ENCODE measurements around the gene ASTN2. TPM values are rescaled to one million over a fixed set of nuclear protein-coding genes. Genes with fewer than 3 reads are reported as not detected.

Gene ASTN2
- total RNA-seq, 1 donor = 3.1 TPM

DNA sequence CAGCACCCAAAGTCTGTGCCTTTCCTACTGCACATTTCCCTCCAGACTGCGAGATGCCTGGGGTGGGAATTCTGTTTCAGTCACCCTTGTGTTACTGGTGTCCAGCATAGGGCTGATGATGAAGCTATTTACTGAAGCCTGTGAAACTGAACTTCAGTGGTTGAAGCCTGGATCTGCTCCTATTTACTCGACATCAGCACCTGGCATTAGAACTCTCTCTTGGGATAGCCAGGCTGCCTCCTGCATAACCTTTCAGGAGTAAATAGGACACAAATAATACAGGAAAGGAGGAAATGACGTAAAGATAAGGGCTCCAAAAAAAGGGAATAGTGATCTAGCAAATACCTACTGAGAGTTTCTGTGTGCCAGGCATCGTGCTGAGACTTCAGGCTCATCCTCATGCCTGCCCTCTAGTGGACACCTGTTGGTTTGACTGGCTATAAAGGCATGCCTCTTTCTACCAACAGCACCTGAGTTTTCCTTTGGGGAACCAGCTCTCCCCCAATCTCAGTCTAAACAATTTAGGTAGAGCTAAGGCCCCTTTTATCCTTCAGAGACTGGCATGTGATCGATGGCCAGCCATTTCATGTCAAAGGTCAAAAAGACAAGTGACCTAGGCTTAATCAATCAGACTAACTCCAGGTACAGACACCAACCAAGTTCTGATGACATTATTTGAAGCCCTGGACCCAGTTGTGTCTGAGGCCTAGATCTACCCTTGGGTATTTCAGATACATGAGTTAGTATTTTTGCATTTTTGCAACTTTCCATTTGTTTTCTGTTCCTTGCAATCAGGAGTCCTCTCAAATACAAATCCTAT lies 919.8 kb downstream of the ASTN2 start:
- Histone ChIP-seq H3K27me3 (ENCODE audit: insufficient read depth, low read length) (no peaks in the 10 kb centered on the region), H3K4me1 (ENCODE audit: insufficient read depth, low read length) (no peaks in the 10 kb centered on the region), H3K4me3 (ENCODE audit: low read length) (no peak overlapping the region), H3K9me3 (ENCODE audit: low read depth, low read length) (no peaks in the 10 kb centered on the region)

DNA sequence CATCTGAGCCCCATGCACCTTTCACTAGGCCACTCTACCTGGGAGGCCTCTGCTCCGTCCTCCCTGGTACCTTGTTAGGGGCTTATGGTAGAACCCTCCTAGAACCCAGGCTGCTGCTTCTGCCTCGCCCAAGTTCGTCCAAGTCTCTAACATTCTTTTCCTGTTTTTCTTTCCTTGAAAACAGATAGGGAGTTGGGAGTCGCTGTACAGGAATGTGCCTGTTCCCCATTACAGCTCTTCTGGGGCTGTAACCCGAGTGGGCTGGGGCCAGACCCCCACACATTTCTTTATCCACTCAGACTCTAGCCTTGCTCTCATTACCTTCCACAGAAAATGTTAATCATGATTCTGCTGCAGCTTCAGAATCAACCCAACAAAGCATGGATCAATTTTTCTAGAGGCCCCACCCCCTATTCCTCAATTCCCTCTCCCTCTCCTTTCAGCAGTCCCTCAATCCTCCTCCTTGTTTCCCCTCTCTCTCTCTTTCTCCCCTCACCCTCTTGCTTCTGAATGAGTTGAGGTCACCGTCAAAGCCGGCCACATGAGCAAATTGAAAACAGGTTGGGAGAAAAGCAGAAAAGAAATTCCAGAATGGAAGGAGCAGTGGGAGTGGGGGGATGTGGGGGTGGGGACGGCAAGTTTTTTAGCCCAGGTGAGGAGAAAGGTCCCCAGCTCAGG lies 921.5 kb downstream of the ASTN2 start:
- no peaks in the 10 kb centered on the region for H3K4me1 ChIP-seq (ENCODE audit: insufficient read depth, low read length)
- no peak overlapping the region for H3K4me3 ChIP-seq (ENCODE audit: low read length)
- H3K9me3 ChIP-seq (ENCODE audit: low read depth, low read length) = no peaks in the 10 kb centered on the region
- H3K27me3 ChIP-seq (ENCODE audit: insufficient read depth, low read length) = no peaks in the 10 kb centered on the region

DNA sequence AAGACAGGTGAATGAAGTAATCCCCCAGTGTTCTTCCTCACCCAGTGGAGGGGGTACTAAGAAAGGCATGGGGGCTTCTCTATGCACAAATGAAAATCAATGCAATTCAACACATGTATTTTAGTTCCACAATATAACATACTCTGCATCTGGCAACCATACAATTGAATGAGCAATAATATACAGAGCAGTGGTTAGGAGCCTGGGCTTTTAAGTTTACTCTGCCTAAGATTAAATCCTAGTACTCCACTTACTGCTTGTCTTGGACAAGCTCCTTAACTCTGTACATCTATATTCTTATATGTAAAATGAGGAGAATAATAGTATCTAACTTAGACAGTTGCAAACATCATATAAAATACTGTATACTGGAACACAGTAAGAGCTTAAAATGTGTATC lies 923.2 kb downstream of the ASTN2 start:
- no peaks in the 10 kb centered on the region for H3K9me3 ChIP-seq (ENCODE audit: low read depth, low read length)
- no peaks in the 10 kb centered on the region for H3K4me1 ChIP-seq (ENCODE audit: insufficient read depth, low read length)
- no peak overlapping the region for H3K4me3 ChIP-seq (ENCODE audit: low read length)
- H3K27me3 ChIP-seq (ENCODE audit: insufficient read depth, low read length) = no peaks in the 10 kb centered on the region

DNA sequence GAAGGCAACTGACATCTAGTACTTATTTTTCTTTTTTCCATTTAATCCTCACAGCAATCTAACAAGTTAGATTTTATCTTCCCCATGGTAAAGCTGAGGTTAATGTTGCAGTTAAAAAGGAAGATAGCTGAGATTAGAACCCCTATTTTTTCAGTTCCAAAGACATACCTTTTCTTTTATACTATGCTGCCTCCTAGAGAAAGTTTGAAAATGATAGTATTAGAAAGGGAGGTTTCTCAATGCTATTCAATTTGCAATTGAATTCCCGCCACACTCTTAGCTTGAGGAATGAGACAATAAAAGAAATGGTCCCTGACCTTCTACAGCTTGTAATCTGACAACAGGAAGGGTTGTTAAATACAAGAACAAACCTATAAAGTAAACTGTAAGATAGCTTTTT lies 923.6 kb downstream of the ASTN2 start:
- Histone ChIP-seq H3K4me3 (ENCODE audit: low read length) (no peak overlapping the region), H3K27me3 (ENCODE audit: insufficient read depth, low read length) (no peaks in the 10 kb centered on the region), H3K4me1 (ENCODE audit: insufficient read depth, low read length) (no peaks in the 10 kb centered on the region), H3K9me3 (ENCODE audit: low read depth, low read length) (no peaks in the 10 kb centered on the region)

DNA sequence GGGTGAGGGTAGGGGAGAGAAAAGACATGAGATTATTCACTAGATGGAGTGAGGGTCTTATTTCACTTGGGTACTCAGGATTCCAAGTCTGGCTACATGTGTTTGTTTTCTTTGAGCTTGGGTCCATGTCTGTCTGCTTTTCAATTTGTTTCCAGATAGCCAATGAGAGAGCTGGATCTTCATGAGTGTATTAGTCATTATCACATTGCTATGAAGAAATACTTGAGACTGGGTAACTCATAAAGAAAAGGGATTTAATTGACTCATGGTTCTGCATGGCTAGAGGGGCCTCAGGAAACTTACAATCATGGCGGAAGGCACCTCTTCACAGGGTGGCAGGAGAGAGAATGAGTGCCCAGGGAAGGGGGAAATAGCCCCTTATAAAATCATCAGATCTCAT lies 924.5 kb downstream of the ASTN2 start:
- Histone ChIP-seq H3K4me3 (ENCODE audit: low read length) (no peak overlapping the region), H3K27me3 (ENCODE audit: insufficient read depth, low read length) (no peaks in the 10 kb centered on the region), H3K9me3 (ENCODE audit: low read depth, low read length) (no peaks in the 10 kb centered on the region)

DNA sequence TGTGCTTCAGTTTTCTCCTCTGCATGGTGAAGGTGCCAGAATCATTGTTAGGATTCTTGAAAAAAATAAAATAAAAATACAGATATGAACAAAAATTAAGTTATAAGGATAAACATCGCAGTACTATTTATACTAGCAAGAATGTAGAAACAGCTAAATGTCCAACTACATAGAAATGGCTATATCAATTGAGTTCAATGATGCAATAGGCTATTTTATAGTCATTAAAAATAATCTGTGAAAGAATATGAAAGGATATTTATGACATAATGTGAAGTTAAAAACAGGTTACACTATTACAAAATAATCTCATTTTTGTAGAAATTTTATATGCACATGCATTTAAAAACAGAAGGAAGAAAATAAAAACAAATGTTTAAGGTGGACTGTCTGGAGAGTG lies 926.5 kb downstream of the ASTN2 start:
- no peak overlapping the region for H3K4me3 ChIP-seq (ENCODE audit: low read length)
- no peaks in the 10 kb centered on the region for H3K4me1 ChIP-seq (ENCODE audit: insufficient read depth, low read length)
- H3K9me3 ChIP-seq (ENCODE audit: low read depth, low read length) = no peaks in the 10 kb centered on the region
- no peaks in the 10 kb centered on the region for H3K27me3 ChIP-seq (ENCODE audit: insufficient read depth, low read length)

More for the DNA sequence above, 924.5 kb downstream of the ASTN2 start:
- H3K4me1 ChIP-seq (ENCODE audit: insufficient read depth, low read length) = no peaks in the 10 kb centered on the region

DNA sequence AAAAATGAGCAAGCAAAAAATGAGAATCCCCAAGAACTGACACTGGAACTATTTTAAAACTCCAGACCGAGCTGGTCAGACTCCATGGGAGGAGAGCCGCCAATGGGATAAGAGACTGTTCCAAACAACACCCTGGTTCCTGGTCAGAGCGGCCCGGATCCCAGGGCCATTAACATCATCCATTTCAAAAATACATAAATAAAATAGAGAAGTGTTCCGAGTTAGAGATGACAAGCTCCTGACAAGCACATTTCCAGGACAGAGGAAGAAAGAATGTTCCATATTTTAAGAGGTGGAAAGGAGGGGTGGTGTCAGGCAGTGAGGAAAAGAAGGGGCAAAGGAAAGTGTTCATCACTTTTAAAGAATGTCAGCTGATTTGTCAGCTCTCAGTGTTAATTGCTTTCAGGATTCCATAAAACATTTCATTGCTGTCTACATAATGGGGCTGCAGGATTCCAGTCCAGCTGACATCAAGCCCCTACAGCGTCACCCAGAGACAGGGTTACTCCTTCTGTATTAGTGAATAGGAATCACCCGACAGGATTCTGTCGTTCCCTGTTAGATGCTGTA lies 930.3 kb downstream of the ASTN2 start:
- Histone ChIP-seq H3K4me1 (ENCODE audit: insufficient read depth, low read length) (no peaks in the 10 kb centered on the region), H3K4me3 (ENCODE audit: low read length) (no peak overlapping the region), H3K9me3 (ENCODE audit: low read depth, low read length) (no peaks in the 10 kb centered on the region), H3K27me3 (ENCODE audit: insufficient read depth, low read length) (no peaks in the 10 kb centered on the region)

DNA sequence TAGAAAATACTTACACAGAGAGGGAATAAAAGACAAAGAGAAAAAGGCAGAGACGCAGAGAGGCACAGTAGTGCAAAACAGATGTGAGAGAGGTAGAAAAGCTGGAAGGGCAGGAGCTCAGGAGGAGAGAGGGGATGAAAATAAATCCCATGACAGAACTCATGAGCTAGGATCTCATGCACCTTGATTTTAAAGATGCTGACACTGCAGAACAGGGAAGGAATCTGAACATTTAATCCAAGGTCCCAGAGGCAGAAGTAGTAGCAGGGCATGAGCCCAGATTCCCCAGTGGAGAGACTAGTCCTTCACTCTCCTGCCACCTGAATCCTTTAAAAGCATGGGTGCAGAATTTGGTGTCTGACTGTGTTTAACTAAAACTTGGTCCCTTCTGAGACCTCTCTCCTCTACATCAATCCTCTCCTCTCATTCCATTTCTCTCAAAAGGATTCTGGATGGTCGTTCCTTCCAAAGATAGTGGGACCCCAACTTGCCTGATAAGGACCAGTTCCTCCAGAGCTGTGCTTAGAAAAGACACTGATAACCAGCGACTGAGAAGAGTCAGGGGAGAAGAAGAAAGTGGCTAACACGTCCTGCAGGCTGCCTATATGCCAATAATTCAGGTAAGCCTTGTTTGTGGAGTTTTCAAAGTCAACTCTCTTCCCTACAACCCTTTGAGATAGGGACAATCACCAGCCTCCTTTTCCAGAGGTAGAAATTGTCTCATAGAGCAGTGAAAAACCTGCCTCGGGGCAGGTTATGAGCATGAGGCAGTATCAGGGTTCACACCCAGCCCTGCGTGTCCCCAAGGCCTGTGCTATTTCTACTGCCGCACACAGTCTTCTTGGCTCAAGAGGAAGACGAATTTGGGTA lies 931.0 kb downstream of the ASTN2 start:
- no peaks in the 10 kb centered on the region for H3K9me3 ChIP-seq (ENCODE audit: low read depth, low read length)
- H3K4me1 ChIP-seq (ENCODE audit: insufficient read depth, low read length) = no peaks in the 10 kb centered on the region
- no peaks in the 10 kb centered on the region for H3K27me3 ChIP-seq (ENCODE audit: insufficient read depth, low read length)
- H3K4me3 ChIP-seq (ENCODE audit: low read length) = no peak overlapping the region

DNA sequence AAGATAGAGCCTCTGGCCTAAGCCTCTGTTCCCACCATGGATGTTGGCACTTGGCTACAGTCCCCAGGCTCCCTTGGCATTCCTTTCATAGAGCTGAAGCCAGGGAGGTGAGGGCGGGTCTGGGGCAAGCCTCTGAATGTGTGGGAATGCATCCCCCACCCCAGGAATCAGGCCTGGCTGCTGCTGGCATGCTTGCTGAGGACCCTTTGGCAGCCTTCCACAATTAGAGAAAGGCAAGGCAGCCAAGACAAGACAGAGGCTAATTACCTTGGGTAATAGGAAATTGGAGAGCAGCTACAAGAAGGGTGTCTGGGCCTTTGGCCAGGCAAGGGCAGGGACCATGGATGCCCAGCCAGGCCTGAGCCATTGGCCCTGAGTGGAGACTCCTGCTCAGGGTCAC lies 932.1 kb downstream of the ASTN2 start:
- no peaks in the 10 kb centered on the region for H3K9me3 ChIP-seq (ENCODE audit: low read depth, low read length)
- H3K4me1 ChIP-seq (ENCODE audit: insufficient read depth, low read length) = no peaks in the 10 kb centered on the region
- H3K4me3 ChIP-seq (ENCODE audit: low read length) = no peak overlapping the region
- no peaks in the 10 kb centered on the region for H3K27me3 ChIP-seq (ENCODE audit: insufficient read depth, low read length)

DNA sequence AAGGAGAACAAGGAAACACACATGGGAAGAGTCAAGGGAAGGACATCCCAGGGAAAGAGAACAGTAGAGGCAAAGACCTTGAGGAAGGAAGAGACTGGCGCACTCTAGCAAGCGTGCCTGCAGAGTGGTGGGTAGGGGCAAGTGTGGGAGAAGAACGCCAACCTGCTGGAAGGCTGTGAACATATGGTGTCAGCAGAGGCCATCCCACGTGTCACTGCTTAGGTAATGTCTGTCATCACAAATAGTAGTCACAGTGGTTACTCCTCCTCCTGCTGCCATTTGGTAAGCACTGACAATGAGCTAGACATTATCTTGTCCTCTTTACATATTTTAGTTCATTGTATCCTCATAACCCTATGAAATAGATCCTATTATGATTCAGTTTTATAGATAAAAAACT lies 934.2 kb downstream of the ASTN2 start:
- Histone ChIP-seq H3K4me3 (ENCODE audit: low read length) (no peak overlapping the region), H3K4me1 (ENCODE audit: insufficient read depth, low read length) (no peaks in the 10 kb centered on the region), H3K27me3 (ENCODE audit: insufficient read depth, low read length) (no peaks in the 10 kb centered on the region), H3K9me3 (ENCODE audit: low read depth, low read length) (no peaks in the 10 kb centered on the region)

DNA sequence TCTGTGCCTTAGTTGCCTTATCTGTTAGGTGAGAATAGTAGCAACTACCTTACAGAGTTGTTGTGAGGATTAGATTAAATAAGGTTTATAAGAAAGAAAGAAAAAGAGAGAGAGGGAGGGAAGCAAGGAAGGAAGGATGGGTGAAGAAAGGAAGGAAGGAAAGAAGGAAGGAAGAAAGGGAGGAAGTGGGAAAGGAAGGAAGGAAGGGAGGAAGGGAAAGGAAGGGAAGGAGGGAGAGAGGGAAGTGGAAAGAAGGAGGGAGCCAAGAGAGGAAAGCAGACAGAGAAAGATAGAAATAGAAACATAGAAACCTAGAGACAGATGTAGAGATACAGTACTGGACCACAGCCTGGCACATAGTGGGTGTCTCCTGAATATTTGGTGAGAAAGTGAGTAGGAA lies 934.9 kb downstream of the ASTN2 start:
- Histone ChIP-seq H3K27me3 (ENCODE audit: insufficient read depth, low read length) (no peaks in the 10 kb centered on the region), H3K9me3 (ENCODE audit: low read depth, low read length) (no peaks in the 10 kb centered on the region), H3K4me3 (ENCODE audit: low read length) (no peak overlapping the region), H3K4me1 (ENCODE audit: insufficient read depth, low read length) (no peaks in the 10 kb centered on the region)

DNA sequence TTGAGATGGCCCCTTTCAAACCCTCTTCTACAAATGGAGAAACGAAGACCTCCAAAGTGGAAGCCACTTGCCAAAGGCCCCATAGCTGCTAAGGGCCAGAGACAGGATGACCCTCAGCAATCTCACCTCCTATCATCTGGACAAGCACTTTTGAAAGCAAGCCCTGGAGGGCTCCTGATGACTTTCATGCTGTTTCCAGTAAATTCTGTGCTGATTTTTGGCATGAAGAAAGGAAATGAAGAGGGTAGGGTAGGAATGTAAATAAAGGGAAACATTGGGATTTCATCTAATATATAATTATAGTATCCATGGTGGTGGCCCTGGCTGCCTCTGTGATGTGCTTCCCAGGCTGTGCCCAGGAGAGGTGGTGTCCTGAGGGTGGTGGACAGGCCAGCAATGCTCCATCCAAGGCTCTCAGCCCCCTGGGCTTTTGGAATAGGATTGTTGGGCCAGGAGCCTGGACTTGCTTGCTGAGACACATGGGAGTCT lies 935.8 kb downstream of the ASTN2 start:
- Histone ChIP-seq H3K4me1 (ENCODE audit: insufficient read depth, low read length) (no peaks in the 10 kb centered on the region), H3K9me3 (ENCODE audit: low read depth, low read length) (no peaks in the 10 kb centered on the region), H3K4me3 (ENCODE audit: low read length) (no peak overlapping the region), H3K27me3 (ENCODE audit: insufficient read depth, low read length) (no peaks in the 10 kb centered on the region)

DNA sequence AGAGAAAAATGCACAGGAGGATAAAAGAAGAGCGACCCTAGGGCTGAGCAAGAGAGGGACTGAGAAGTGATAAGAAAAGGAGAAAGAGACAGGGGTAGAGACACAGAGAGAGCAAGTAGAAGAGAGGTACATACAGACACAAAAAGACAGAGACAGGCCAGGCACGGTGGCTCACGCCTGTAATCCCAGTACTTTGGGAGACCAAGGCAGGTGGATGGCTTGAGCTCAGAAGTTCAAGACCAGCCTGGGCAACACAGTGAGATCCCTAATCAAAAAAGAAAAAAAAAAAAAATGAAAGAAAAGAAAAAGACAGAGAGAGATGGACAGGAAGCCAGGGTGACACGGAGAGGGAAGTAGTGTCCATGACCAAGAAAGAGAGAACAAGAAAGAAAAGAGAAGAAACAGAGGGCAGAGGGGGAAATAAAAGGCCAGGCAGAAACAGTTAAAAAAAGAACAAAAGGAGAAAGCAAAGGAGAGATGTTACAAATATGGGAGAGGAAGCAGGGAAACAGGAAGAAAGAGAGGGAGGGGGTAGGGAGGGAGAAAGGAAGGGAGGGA lies 937.2 kb downstream of the ASTN2 start:
- Histone ChIP-seq H3K4me1 (ENCODE audit: insufficient read depth, low read length) (no peaks in the 10 kb centered on the region), H3K9me3 (ENCODE audit: low read depth, low read length) (no peaks in the 10 kb centered on the region), H3K27me3 (ENCODE audit: insufficient read depth, low read length) (no peaks in the 10 kb centered on the region), H3K4me3 (ENCODE audit: low read length) (no peak overlapping the region)

DNA sequence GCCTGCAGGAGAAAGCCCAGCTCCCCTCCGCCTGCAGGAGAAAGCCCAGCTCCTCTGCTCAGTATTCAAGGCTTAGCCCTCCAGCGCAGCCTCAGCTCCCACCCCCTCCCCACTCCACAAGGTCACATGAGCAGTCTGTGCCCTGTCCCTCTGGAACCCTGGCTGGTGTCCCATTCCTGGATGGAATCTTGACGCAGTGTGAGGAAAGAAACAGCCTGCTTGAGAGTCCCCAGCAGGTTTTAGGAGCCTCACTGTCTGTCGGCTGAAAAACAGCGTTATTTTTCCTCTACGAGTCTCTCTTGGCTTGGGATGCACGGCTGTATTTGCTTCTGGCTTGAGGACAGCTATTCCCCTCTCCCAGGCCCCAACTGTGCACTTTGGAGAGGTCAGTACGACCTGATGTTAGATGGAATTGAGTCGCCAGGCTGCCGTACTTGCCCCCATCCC lies 937.9 kb downstream of the ASTN2 start:
- no peaks in the 10 kb centered on the region for H3K27me3 ChIP-seq (ENCODE audit: insufficient read depth, low read length)
- H3K4me3 ChIP-seq (ENCODE audit: low read length) = no peak overlapping the region
- H3K9me3 ChIP-seq (ENCODE audit: low read depth, low read length) = no peaks in the 10 kb centered on the region
- H3K4me1 ChIP-seq (ENCODE audit: insufficient read depth, low read length) = no peaks in the 10 kb centered on the region

Measured in mononuclear cell (primary cell).